ENCODE results near the gene POTEH. TPM values are rescaled to one million over a fixed set of nuclear protein-coding genes. Genes with fewer than 3 reads are reported as not detected.
"Not testable (repeated sequence)": the region's sequence is repeated elsewhere in the genome, so short reads cannot be mapped to it uniquely, and the experiment has no call there.

POTEH gene
- total RNA-seq, 1 experiment from 2014 or later = not detected

DNA sequence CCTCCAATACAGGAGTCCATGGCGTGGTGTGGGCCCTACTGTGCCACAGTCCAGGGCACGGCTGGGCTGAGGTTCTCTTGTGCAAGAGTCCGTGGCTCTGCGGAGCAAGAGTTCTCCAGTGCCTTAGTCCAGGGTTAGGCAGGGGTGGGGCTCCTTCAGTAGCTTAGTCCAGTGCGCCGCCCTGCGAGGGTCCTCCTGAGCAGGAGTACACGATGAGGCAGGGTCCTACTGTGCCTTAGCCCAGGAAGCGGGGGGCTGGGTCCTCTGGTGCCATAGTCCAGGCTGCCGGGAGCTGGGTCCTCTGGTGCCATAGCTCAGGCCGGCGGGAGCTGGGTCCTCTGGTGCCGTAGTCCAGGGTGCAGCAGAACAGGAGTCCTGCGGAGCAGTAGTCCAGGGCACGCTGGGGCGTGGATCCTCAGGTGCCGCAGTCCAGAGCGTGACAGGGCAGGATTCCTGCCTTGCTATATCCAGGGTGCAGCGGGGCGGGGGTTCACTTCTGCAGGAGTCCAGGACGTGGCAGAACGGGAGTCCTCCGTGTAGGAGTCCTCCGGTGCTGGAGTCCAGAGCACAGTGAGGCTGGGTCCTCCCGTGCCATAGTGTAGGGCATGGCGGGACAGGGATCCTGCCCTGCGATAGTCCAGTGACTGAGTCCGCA, 69.7 kb downstream of the POTEH start:
- DNase-seq, POLR2A ChIA-PET: not testable (repeated sequence)

DNA sequence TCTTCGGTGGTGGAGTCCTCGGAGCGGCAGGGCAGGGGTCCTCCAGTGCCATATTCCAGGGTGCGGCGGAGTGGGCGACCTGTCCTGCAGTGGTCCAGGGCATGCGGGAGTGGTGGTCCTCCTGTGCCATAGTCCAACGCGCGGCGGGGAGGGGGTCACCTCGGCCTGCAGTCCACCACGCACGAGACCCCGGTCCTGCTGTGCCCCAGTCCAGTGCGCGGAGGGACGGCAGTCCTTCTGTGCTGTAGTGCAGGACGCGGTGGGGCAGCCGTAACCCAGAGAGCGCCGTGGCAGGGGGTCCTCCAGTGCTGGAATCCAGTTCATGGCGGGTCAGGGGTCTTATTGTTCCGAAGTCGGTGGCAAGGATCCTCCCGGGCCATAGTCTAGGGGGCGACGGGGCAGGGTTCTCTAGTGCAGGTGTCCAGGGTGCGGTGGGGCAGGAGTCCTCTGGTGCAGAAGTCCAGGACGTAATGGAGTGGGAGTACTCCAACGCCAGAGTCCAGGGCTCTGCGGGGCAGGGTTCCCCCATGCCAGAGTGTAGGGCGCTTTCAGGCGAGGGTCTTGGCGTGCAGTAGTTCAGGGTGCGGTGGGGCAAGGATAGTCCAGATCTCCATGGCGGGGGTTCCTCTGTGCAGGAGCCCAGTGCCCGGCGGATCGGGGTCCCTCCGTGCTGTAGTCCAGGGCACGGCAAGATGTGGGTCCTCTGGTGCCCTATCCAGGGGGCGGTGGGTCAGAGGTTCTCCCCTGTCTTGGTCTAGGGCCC, 70.7 kb downstream of the POTEH start:
- H3K4me3 ChIP-seq (ENCODE audit: low read depth, low read length); H3K27ac Mint-ChIP-seq (ENCODE audit: unreplicated experiment); H3K4me1 Mint-ChIP-seq (ENCODE audit: low read depth, unreplicated experiment); H3K9me3 ChIP-seq; H3K9me3 Mint-ChIP-seq (ENCODE audit: unreplicated experiment); BruUV-seq (replicated peaks); intact Hi-C loops (cut with micrococcal nuclease; ENCODE audit: unreplicated experiment); H3K36me3 ChIP-seq (ENCODE audit: control insufficient read depth, insufficient read depth, low read length); DNase-seq; H3K27me3 Mint-ChIP-seq (ENCODE audit: insufficient read depth, unreplicated experiment); H3K4me1 ChIP-seq; H3K27me3 ChIP-seq (replicated peaks; ENCODE audit: control insufficient read depth, insufficient read depth, low read length); CTCF ChIA-PET; H3K36me3 Mint-ChIP-seq (ENCODE audit: insufficient read depth, unreplicated experiment); POLR2A ChIA-PET; H3K4me3 Mint-ChIP-seq (ENCODE audit: unreplicated experiment): not testable (repeated sequence)

More for the DNA sequence above, 69.7 kb downstream of the POTEH start:
- intact Hi-C loops (cut with micrococcal nuclease; ENCODE audit: unreplicated experiment); H3K9me3 Mint-ChIP-seq (ENCODE audit: unreplicated experiment); H3K36me3 ChIP-seq (ENCODE audit: control insufficient read depth, insufficient read depth, low read length); H3K36me3 Mint-ChIP-seq (ENCODE audit: insufficient read depth, unreplicated experiment); H3K4me3 Mint-ChIP-seq (ENCODE audit: unreplicated experiment); H3K9me3 ChIP-seq; H3K27me3 ChIP-seq (replicated peaks; ENCODE audit: control insufficient read depth, insufficient read depth, low read length); H3K27me3 Mint-ChIP-seq (ENCODE audit: insufficient read depth, unreplicated experiment); H3K4me1 Mint-ChIP-seq (ENCODE audit: low read depth, unreplicated experiment); H3K4me3 ChIP-seq (ENCODE audit: low read depth, low read length); BruUV-seq (replicated peaks); H3K4me1 ChIP-seq; H3K27ac Mint-ChIP-seq (ENCODE audit: unreplicated experiment); CTCF ChIA-PET: not testable (repeated sequence)

DNA sequence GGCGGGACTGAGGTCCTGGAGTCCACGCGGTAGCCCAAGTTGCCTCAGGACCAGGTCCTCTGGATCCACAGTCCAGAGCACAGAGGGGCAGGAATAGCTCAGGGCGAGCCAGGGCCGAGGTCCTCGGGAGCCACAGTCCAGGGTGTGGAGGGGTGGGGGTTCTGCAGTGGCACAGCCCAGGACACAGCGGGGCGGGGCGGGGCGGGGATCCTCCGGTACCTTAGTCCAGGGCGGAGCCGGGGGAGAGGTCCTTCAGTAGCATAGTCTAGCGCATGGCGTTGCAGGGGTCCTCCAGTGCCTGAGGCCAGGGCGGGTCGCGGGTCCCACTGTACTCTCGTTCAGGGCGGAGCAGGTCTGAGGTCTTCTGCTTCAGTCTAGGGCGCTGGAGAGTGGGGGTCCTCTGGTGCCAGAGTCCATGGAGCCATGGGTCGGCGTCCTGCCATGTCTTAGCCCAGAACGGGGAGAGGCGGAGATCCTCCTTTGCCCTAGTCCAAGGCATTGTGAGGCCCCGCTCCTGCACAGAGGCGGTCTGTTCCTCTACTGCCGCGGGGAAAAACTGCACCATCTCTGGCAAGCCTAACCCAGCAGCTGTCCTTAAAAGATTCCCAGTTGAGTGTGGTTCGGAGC, 71.4 kb downstream of the POTEH start:
- H3K9me3 Mint-ChIP-seq (ENCODE audit: unreplicated experiment); H3K9me3 ChIP-seq; H3K27ac Mint-ChIP-seq (ENCODE audit: unreplicated experiment); DNase-seq; H3K27me3 Mint-ChIP-seq (ENCODE audit: insufficient read depth, unreplicated experiment); intact Hi-C loops (cut with micrococcal nuclease; ENCODE audit: unreplicated experiment); H3K36me3 Mint-ChIP-seq (ENCODE audit: insufficient read depth, unreplicated experiment); H3K4me3 ChIP-seq (ENCODE audit: low read depth, low read length); H3K4me1 Mint-ChIP-seq (ENCODE audit: low read depth, unreplicated experiment); H3K4me1 ChIP-seq; POLR2A ChIA-PET; H3K27me3 ChIP-seq (replicated peaks; ENCODE audit: control insufficient read depth, insufficient read depth, low read length); H3K4me3 Mint-ChIP-seq (ENCODE audit: unreplicated experiment); CTCF ChIA-PET; H3K36me3 ChIP-seq (ENCODE audit: control insufficient read depth, insufficient read depth, low read length); BruUV-seq (replicated peaks): not testable (repeated sequence)

DNA sequence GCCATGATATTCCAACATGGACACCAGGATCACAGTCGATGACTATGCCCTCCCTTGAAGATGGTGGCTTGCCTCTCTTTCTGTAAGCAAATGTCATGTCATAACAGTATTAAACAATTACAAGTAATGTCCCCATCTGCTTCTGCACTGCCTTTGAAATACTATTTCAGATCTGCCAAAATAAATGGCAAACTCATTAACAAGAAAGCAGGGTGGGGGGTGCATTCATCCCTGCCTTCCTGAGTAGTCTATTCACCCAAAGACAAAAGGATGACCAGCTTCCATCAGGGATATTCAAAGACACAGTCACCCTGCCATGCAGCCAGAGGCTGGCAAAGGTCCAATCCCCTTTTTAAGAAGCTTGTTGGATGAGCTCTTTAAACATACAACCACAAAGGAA, 73.7 kb downstream of the POTEH start:
- CTCF ChIA-PET; H3K27ac Mint-ChIP-seq (ENCODE audit: unreplicated experiment); H3K4me1 ChIP-seq; BruUV-seq (replicated peaks); H3K9me3 Mint-ChIP-seq (ENCODE audit: unreplicated experiment); H3K27me3 ChIP-seq (replicated peaks; ENCODE audit: control insufficient read depth, insufficient read depth, low read length); POLR2A ChIA-PET; H3K9me3 ChIP-seq; H3K4me3 ChIP-seq (ENCODE audit: low read depth, low read length); H3K4me3 Mint-ChIP-seq (ENCODE audit: unreplicated experiment); DNase-seq; H3K36me3 ChIP-seq (ENCODE audit: control insufficient read depth, insufficient read depth, low read length); H3K4me1 Mint-ChIP-seq (ENCODE audit: low read depth, unreplicated experiment); intact Hi-C loops (cut with micrococcal nuclease; ENCODE audit: unreplicated experiment); H3K27me3 Mint-ChIP-seq (ENCODE audit: insufficient read depth, unreplicated experiment); H3K36me3 Mint-ChIP-seq (ENCODE audit: insufficient read depth, unreplicated experiment): not testable (repeated sequence)

Other genes starting within 250 kb of the POTEH start
- gene OR11H1, start 161.8 kb upstream of the POTEH start, total RNA-seq (2022) = not detected in 2 replicates

Measured in Caco-2 (cell line).